Stimulated activated CD8-positive, alpha-beta memory T cell treated with anti-CD3 and anti-CD28 coated beads, Interleukin-2, amount 100 ng/mL, for 48 hours (primary cell): ENCODE measurements around the gene LIPN.

Experiments used
- DNase-seq, 2 donors: peaks; one replicate each; pipeline ENCODE4 v3.0.0-alpha.2; 2020; ENCODE audit warnings: low read depth in 2 of 2

LIPN gene

GRCh38 chr10:88827671-88828070 is 67.9 kb downstream of the LIPN start:
- no peak for DNase-seq

GRCh38 chr10:88828310-88828709 is 68.5 kb downstream of the LIPN start:
- no peak for DNase-seq
